HG03378 (cell line): Measurements from ENCODE around the gene SORCS2.

ENCODE experiments used
- ATAC-seq: cut with Tn5 transposase; IDR thresholded peaks from one replicate; pipeline ENCODE4 v1.9.1; 2021; ENCODE audit warnings: mild to moderate bottlenecking, moderate library complexity; ENCODE audit not compliant: unreplicated experiment

SORCS2 gene

GRCh38 chr4:7620086-7620813 lies 427.9 kb downstream of the SORCS2 start:
- ATAC-seq, result no peak

GRCh38 chr4:7620814-7621176 lies 428.5 kb downstream of the SORCS2 start:
- no peak for ATAC-seq

- no peak for ATAC-seq
These were observed 429.1 kb downstream of the SORCS2 start for GRCh38 chr4:7621252-7622035.

GRCh38 chr4:7622371-7622770 lies 430.0 kb downstream of the SORCS2 start:
- no peak for ATAC-seq

GRCh38 chr4:7623468-7623867 lies 431.1 kb downstream of the SORCS2 start:
- no peak for ATAC-seq

GRCh38 chr4:7624396-7624980 lies 432.1 kb downstream of the SORCS2 start:
- ATAC-seq, result no peak

- no peak for ATAC-seq
These were observed 432.7 kb downstream of the SORCS2 start for GRCh38 chr4:7625071-7625470.

- ATAC-seq, result no peak
These were observed 434.2 kb downstream of the SORCS2 start for GRCh38 chr4:7626531-7626930.

GRCh38 chr4:7627251-7628250 lies 435.2 kb downstream of the SORCS2 start:
- ATAC-seq, result no peak

GRCh38 chr4:7628432-7628831 lies 436.1 kb downstream of the SORCS2 start:
- no peak for ATAC-seq

GRCh38 chr4:7629501-7630254 lies 437.3 kb downstream of the SORCS2 start:
- ATAC-seq, result no peak

- ATAC-seq, result no peak
These were observed 438.4 kb downstream of the SORCS2 start for GRCh38 chr4:7630568-7631287.

- no peak for ATAC-seq
These were observed 439.1 kb downstream of the SORCS2 start for GRCh38 chr4:7631288-7632014.

- no peak for ATAC-seq
These were observed 440.0 kb downstream of the SORCS2 start for GRCh38 chr4:7632341-7632740.

GRCh38 chr4:7632971-7633370 lies 440.6 kb downstream of the SORCS2 start:
- ATAC-seq, result no peak

- ATAC-seq, result no peak
These were observed 442.4 kb downstream of the SORCS2 start for GRCh38 chr4:7634661-7635251.

GRCh38 chr4:7635445-7636239 lies 443.3 kb downstream of the SORCS2 start:
- no peak for ATAC-seq

- no peak for ATAC-seq
These were observed 443.8 kb downstream of the SORCS2 start for GRCh38 chr4:7636240-7636508.
